ENCODE measurements around the gene ELK3.

DNA sequence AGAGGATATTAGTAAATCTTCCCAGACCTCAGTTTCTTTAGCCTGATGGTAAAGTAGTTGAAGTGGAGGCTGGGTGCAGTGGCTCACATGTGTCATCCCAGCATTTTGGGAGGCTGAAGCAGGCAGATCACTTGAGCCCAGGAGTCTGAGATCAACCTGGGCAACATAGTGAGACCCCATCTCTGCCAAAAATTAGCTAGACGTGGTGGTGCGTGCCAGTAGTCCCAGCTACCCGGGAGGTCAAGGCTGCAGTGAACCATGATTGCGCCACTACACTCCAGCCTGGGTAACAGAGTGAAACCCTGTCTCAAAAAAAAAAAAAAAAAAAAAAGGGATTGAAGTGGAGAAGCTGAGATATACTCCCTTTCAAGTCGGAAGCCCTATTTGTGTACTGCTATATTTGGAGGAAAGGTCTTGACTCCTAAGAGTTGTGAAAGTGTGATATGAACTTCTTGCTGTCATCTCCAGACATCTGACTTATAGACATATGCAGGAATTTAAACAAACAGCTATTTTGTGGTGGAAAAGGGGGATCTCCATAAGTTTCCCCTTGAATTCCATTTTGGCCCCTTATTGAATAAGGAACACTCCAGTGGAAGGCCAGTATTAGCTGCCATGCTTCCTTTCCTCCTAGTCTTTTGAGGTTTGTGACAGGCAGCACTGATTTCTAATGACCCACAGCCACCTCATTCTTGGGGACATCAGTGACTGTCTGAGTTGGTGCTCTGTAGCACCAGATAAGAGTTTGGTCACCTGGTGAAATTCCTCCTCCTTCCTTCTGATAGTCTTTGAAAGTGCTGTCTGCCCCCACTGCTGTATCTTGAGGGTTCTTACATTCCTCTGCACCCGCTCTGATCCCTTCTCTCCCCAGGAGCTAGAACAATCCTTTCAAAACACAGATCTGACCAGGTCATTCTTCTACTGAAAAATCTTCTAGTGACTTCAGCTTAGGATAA is 7.4 kb downstream of the ELK3 start:
- TF ChIP-seq, protein P1, sequence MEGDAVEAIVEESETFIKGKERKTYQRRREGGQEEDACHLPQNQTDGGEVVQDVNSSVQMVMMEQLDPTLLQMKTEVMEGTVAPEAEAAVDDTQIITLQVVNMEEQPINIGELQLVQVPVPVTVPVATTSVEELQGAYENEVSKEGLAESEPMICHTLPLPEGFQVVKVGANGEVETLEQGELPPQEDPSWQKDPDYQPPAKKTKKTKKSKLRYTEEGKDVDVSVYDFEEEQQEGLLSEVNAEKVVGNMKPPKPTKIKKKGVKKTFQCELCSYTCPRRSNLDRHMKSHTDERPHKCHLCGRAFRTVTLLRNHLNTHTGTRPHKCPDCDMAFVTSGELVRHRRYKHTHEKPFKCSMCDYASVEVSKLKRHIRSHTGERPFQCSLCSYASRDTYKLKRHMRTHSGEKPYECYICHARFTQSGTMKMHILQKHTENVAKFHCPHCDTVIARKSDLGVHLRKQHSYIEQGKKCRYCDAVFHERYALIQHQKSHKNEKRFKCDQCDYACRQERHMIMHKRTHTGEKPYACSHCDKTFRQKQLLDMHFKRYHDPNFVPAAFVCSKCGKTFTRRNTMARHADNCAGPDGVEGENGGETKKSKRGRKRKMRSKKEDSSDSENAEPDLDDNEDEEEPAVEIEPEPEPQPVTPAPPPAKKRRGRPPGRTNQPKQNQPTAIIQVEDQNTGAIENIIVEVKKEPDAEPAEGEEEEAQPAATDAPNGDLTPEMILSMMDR (conservative IDR thresholded peaks at IDR 0.05; ENCODE audit: low read length), result no peak
- no peak for TF ChIP-seq EZH2phosphoT487 (IDR thresholded peaks at IDR 0.05; ENCODE audit: borderline replicate concordance)

Measured in Loucy (cell line).